Left ventricle myocardium inferior (tissue), 1 donor: ENCODE measurements around the gene SEC62. TPM values are rescaled to one million over a fixed set of nuclear protein-coding genes. Genes with fewer than 3 reads are reported as not detected.
"Not testable (repeated sequence)": the region's sequence is repeated elsewhere in the genome, so short reads cannot be mapped to it uniquely, and the experiment has no call there.

Source experiments
- DNase-seq: peaks from one replicate; pipeline ENCODE4 v3.0.0-alpha.2; 2020
- H3K27ac ChIP-seq: fragments of 200-600 bp; replicated peaks from 2 replicates; pipeline ENCODE4 v1.8.0; 2021
- H3K27me3 ChIP-seq: fragments of 200-600 bp; 2 replicates; pipeline ENCODE4 v1.8.0; 2021; ENCODE audit warnings: low read depth
- H3K36me3 ChIP-seq: fragments of 200-600 bp; 2 replicates; pipeline ENCODE4 v1.8.0; 2021
- H3K4me1 ChIP-seq: fragments of 200-600 bp; 2 replicates; pipeline ENCODE4 v1.8.0; 2021
- H3K4me3 ChIP-seq: fragments of 200-600 bp; 2 replicates; pipeline ENCODE4 v1.8.0; 2021; ENCODE audit warnings: mild to moderate bottlenecking, moderate library complexity
- H3K9me3 ChIP-seq: fragments of 200-600 bp; replicated peaks from 2 replicates; pipeline ENCODE4 v1.8.0; 2021
- intact Hi-C: fragments of 100-400 bp; cut with micrococcal nuclease; formaldehyde crosslinking; loops from one replicate; pipeline ENCODE4 v1.11.0; 2022
- total RNA-seq: library from RNA; stranded (reverse); fragmentation: NEBNext Ultra II Directional; extraction: Animal tissue kit (Norgen Biotek cat#: 25700); gene quantifications from one replicate; pipeline ENCODE4 v1.2.1, GENCODE V29; 2021
- TF ChIP-seq, protein P1 (sequence below): fragments of 200-600 bp; IDR thresholded peaks from 2 replicates; pipeline ENCODE4 v1.8.0; 2021; ENCODE audit warnings: antibody characterized with exemption, mild to moderate bottlenecking, borderline replicate concordance
- donor health status: DM: no; HTN: yes; CAD: no; lungs with severe emphysema.

The SEC62 gene
- total RNA-seq, 1 donor from 2014 or later: 76.5 TPM

DNA sequence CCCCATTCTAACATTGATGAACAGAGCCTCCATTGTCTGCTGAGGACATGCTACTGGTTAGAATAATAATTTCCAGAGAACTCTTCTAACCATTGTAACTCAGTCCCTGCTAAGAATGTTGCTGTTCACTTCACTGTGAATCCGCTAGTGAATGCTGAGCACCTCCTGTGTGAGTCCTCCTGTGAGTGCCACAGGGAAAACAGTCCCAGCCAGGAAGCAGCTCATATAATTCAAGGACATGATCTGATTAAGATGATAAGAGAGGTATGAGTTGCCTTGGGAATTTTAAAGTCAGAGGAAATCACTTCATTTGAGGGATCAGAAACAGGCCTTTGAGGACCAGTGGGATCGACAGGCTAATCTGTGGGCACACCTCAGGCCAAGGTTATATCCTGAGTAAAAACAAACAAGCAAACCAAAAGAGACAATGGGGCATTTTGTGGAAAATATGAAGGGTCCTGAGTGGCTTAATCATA lies 37.3 kb downstream of the SEC62 start:
- TF ChIP-seq, protein P1, sequence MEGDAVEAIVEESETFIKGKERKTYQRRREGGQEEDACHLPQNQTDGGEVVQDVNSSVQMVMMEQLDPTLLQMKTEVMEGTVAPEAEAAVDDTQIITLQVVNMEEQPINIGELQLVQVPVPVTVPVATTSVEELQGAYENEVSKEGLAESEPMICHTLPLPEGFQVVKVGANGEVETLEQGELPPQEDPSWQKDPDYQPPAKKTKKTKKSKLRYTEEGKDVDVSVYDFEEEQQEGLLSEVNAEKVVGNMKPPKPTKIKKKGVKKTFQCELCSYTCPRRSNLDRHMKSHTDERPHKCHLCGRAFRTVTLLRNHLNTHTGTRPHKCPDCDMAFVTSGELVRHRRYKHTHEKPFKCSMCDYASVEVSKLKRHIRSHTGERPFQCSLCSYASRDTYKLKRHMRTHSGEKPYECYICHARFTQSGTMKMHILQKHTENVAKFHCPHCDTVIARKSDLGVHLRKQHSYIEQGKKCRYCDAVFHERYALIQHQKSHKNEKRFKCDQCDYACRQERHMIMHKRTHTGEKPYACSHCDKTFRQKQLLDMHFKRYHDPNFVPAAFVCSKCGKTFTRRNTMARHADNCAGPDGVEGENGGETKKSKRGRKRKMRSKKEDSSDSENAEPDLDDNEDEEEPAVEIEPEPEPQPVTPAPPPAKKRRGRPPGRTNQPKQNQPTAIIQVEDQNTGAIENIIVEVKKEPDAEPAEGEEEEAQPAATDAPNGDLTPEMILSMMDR: no peak
- H3K36me3 ChIP-seq: no peaks in the 10 kb centered on the region
- H3K27me3 ChIP-seq: no peaks in the 10 kb centered on the region
- DNase-seq: no peak
- peak overlapping the region; percentile 71 for H3K27ac ChIP-seq
- peaks cover 11% of the 10 kb centered on the region for H3K4me1 ChIP-seq
- intact Hi-C loops: no loop called here
- no peaks in the 10 kb centered on the region for H3K9me3 ChIP-seq
- H3K4me3 ChIP-seq: no peak overlapping the region

DNA sequence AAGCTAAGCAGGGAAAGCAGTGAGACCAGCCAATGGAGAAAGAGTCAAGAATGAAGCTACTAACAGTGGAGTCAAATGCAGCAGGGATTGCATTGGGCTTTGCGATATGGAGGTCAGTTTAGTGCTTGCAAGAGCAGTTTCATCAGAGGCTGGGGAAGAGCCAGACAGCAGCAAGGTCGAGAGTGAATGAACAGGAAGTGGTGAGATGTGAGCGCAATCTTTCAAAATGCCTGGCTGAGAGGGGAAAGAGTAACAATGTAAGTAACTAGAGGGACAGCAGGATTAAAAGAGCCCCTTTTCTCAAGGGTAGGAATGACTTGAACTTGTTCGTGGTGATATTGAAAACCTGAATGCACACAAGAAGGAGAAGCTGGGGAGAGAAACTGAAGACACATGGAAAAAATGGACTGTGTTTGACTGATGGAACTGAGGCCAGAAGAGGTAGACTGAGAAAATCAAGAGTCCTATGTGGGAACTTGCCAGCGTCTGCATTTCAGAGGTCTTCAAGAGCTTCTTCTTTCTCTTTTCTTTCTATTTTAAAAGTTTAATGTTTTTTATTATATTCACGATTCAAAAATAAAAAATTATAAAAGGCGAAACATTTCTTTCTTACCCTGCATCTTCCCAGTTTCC lies 40.5 kb downstream of the SEC62 start:
- TF ChIP-seq, protein P1: no peak
- DNase-seq: no peak

DNA sequence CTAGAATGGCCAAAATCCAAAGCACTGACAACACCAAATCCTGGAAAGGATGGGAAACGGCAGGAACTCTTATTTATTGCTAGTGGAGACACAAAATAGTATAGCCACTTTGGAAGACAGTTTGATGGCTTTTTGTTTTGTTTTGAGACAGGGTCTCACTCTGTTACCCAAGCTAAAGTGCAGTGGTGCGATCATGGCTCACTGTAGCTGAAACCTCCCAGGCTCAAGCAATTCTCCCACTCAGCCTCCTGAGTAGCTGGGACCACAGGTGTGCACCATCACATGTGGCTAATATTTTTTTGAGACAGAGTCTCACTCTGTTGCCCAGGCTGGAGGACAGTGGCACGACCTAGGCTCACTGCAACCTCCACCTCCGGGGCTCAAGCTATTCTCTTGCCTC lies 43.9 kb downstream of the SEC62 start:
- intact Hi-C loops: no loop called here
- H3K27ac ChIP-seq: no peak overlapping the region
- no peak for DNase-seq
- H3K36me3 ChIP-seq: no peaks in the 10 kb centered on the region
- H3K9me3 ChIP-seq: no peaks in the 10 kb centered on the region
- no peaks in the 10 kb centered on the region for H3K27me3 ChIP-seq
- no peak overlapping the region for H3K4me3 ChIP-seq
- TF ChIP-seq, protein P1: no peak
- H3K4me1 ChIP-seq: no peaks in the 10 kb centered on the region

More for the DNA sequence above, 40.5 kb downstream of the SEC62 start:
- Histone ChIP-seq H3K36me3 (no peaks in the 10 kb centered on the region), H3K27me3 (no peaks in the 10 kb centered on the region), H3K9me3 (no peaks in the 10 kb centered on the region), H3K4me3 (no peak overlapping the region), H3K27ac (no peak overlapping the region), H3K4me1 (peaks cover 11% of the 10 kb centered on the region)
- intact Hi-C loops: no loop called here

DNA sequence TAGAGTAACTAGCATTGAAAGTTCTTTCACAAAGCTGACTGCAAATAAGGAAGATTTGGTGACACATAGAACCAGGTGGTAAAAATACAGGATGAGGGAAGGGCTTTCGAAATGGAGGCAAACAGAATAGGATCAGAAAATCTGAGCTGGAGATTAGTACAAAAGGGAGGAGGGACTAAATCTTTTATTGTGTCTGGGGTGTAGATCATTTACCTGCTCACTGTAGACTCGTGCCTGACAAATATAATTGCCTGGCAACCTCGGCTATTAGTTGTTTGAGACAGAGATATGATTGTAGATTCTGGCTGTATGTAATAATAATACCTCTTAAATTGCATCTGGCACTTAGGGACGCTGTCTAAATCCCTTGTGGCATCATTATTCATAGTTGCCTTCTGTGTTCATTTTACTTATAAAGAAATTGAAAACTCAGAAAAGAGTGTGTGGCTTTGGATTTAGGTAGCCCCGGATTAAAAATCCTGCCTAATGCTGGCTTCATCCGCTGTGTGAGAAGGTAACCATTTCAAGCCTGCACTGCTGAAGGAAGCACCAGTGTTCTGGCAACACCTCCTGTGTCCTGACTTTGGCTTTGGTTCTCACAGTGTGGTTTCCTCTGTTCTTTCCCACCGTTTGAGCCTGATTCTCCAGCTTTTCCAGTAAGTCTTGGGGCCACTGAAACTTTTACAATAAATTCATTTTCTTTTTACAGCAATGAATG lies 46.2 kb downstream of the SEC62 start:
- H3K36me3 ChIP-seq: no peaks in the 10 kb centered on the region
- TF ChIP-seq, protein P1: no peak
- H3K4me3 ChIP-seq: no peak overlapping the region
- H3K9me3 ChIP-seq: no peaks in the 10 kb centered on the region
- no peak overlapping the region for H3K27ac ChIP-seq
- no peaks in the 10 kb centered on the region for H3K4me1 ChIP-seq
- intact Hi-C loops: no loop called here
- DNase-seq: no peak
- H3K27me3 ChIP-seq: peaks cover under 1% of the 10 kb centered on the region

DNA sequence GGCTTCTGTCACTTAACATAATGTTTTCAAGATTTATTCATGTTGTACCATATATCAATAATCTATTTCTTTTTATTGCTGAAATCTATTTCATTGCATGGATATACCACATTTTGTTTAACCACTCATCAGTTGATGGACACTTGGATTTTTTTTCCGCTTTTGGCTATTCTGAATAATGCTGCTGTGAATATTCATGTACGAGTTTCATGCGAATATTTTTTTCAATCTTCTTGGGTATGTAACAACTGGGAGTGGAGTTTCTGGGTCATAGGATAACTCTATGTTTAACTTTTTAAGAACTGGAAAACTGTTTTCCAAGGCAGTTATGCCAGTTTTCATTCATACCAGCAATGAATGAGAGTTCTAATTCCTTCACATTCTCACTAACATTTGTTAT lies 49.5 kb downstream of the SEC62 start:
- TF ChIP-seq, protein P1: no peak
- intact Hi-C loops: no loop called here
- no peak for DNase-seq
- H3K36me3 ChIP-seq: no peaks in the 10 kb centered on the region
- H3K27me3 ChIP-seq: peaks cover 5% of the 10 kb centered on the region
- H3K4me1 ChIP-seq: no peaks in the 10 kb centered on the region
- no peak overlapping the region for H3K27ac ChIP-seq
- no peaks in the 10 kb centered on the region for H3K9me3 ChIP-seq
- H3K4me3 ChIP-seq: no peak overlapping the region

DNA sequence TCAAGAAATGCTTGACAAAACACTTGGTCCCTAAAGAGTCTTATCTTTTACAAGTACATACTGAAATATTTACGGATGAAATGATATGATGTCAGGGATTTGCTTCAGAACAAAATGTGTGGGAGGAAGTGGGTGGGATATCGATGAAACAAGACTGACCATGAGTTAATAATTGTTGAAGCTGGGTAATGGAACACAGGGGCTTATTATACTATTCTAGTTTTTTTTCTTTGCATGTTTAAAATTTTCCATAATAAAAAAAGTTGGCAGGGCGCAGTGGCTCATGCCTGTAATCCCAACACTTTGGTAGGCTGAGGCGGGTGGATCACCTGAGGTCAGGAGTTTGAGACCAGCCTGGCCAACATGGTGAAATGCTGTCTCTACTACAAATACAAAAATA lies 52.7 kb downstream of the SEC62 start:
- H3K9me3 ChIP-seq, H3K4me1 ChIP-seq, DNase-seq, H3K4me3 ChIP-seq, H3K36me3 ChIP-seq, intact Hi-C loops, H3K27ac ChIP-seq: not testable (repeated sequence)
- peaks cover 11% of the 10 kb centered on the region for H3K27me3 ChIP-seq
